ENCODE measurements around the gene HNMT.
"Not testable (repeated sequence)": the region's sequence is repeated elsewhere in the genome, so short reads cannot be mapped to it uniquely, and the experiment has no call there.

Gene HNMT

DNA sequence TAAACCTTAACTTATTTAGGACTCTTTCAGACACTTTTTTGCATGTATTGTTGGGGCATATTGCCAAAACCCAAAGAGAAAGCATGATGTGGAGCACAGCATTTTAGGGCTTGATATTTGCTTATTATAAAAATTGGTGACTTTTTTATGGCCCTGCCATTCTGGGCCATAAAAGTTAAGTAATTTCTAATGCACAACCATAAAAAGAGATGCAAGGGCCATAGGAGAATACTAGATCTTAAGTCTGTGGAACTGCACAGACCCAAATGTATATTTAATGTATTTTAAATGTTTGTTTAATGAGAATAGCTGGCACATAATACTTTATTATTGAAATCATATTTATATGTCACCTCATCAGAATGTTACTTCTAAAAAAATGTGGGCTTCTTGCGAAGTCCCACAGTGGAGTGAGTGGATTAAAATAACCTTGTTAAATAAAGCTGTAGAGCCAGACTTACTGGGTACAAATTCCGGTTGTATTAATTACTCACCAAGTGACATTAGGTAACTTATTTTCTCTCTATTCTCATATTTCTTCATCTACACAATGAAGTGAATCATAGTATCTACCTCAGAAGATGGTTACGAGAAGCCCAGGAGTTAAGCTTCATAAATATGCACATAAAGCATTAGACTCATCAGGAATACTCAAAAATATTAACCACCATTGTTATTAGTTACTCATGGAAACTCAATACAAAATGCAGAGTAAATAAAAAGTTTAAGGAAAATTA lies 52.2 kb downstream of the HNMT start:
- DNase-seq, result no peak

DNA sequence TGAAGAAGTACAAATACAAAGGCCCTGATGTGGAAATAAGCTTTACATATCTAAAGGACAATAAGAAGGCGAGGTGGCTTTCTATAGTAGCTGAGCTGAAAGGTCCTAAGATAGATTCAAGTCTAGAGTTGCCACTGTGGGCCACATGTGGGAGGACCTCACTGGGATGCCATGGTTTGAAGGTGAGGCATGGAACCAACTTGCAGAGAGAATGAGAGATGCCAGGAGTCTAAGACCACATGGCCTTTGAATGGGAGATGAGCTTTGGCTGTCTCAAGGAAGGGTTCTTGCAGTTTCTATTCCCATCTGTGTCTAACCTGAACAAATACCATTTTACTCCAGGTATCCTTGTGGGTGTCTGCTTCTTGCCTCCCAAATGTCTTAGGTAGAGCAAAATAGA lies 53.6 kb downstream of the HNMT start:
- DNase-seq, result no peak

DNA sequence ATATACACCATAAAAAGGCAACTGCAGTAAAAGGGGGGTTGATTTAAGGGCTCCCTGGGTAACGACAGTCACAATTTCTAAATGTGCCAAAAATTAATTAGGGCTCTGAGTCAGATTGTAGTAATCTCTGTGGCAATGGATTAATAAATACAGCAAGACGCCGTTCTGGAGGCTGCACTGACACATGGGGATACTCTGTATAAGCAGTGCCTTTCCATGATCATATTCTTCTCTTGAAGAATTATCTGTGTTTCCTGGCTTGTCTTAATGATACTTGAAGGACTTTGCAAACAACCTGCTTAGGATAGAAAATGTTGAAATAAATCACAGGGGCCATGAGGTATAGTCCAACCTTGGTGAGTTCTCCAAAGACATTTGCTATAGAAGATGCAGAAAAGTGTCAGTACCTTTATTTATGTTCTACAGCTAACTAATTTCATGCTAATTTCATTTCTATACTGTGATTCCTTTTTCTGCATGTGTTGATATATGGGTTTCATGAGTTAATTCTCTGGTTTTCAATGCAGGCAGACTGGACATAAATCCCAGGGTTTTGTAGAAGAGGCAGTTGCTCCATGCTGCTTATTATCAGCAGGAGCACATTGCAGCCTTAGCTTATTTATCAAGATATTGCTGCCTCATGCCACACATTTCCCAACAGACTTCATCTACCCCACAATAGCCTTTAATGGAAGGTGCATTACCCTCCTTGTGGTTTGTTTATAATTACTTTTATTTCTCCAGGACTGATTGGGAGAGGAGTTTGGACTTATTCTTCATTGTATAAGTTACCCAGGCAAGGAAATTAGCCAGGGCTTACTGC lies 54.8 kb downstream of the HNMT start:
- no peak for DNase-seq

DNA sequence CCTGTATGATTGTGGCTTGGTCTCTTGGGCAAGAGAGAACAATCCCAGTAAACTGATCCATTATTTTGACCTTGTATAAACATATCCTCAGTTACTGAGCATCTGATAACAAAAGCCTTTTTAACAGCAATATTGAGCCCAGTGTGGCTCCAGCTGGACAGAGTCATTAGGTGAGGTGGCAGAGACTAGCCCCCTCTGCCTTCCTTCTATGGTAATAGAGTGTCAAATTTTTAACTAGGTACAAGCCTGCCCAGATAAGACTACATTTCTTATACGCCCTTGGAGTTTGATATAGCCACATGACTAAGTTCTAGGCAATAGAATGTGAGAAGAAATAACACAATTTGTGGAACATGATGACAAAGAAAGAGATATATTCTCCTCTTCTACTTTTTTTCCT lies 56.2 kb downstream of the HNMT start:
- no peak for DNase-seq

DNA sequence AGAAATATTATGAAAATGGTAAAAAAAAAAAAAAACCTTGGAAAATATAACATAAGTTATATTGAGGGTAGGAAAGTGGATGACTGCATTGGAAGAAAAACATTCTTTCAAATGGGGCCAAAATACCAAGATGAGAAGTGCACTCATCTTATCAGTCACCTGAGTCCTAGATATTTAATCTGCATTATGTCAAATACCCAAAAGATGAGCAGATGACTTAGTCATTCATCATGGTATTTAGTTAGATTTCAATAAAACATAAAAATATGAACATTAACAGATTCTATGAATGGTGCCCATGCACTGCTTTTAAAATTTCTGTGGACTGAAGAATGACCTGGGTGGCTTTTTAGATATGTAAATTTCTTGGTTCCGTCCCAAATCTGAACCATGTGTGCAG lies 56.9 kb downstream of the HNMT start:
- no peak for DNase-seq

DNA sequence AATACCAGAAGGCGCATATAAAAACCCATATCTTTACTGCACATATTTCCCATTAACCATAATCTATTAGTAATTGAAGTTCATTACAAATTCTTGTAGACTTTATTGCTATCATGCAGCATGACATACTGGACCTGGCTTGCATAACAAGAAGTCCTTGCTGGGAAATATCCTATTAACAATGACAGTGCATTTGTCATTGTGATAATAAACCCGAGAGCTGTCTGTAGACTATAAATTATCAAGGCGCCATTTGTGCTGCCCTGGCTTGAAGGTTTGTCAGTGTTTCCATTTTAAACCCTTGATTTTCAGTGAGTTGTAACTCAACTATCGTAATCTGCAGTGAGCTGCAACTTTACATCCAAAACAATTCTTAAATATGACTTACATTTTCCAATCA lies 59.0 kb downstream of the HNMT start:
- no peak for DNase-seq

DNA sequence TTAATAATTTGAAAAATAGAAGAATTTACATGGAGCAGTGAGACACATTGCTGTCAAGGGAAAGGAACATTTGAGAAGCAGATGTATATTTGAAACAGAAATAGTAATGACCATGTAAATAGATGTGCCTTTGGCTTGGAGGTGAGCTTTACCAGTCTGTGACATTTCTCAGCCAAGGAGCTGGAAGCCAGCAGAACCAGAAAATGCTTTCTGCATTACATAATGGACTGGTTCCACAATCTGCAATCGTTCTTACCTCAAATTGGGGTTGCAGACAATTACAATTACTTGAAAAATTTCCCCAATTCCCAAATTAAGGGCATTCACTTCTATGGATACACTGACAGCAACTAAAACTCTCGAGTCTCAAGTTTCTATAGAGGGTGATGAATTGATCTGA lies 59.7 kb downstream of the HNMT start:
- no peak for DNase-seq

DNA sequence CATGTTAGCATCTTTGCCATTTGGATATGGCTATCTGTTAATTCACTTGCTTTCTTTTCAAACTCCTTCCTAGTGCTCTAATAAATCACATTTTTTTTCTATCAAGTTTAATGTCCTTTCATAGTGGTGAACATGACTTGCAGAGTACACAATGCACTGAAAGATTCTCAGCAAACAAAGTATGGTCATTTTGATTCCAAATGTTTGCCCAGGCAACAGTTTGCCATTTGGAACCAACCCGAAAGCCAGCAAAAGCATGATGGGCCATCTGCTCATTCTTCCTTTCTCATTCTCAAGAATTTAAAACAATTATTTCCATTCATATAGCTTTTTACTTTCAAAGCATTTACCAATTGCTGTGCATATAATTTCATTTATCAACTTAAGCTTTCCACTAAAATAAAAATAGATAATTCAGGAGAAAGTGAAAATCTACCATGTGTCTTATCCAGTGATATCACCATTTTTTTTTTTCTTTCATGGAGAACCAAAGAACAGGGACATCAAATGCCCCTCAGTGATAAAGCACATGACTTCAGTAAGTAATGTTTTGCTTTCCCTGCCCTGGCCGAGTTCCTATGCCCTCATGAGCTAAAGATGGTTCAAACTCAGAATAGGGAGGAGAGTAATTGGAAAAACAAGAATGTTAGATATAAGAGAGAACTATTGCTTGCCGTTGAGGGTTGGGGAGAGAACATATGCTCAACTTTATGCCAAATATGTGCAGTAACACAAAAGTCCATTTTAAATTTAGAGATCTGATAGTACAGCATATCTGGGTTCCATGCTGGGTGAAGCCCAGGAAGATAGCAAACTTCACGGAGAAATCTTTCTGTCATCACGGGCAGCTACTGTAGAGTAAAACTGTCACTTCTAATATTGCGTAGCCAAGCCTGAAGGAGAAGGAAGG lies 62.1 kb downstream of the HNMT start:
- no peak for DNase-seq

DNA sequence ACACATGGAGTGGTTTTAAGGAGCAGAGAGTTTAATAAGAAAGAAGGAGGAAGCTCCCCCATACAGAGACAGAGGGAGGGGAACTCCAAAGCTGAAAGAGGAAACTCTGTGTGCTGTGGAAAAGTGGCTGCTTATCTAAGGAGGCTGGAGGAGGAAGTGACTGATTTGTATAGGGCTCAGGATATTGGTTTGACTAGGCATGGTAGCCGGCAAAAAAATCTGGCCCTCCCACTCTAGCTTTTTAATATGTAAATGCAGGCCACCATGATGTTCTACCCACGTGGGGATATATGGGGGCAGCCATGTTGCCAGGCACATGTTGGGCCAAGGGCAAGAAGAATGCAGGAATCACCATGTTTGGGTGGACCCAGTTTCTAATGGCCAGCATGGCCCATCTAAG lies 64.3 kb downstream of the HNMT start:
- peak; percentile 6 to 39 for DNase-seq

DNA sequence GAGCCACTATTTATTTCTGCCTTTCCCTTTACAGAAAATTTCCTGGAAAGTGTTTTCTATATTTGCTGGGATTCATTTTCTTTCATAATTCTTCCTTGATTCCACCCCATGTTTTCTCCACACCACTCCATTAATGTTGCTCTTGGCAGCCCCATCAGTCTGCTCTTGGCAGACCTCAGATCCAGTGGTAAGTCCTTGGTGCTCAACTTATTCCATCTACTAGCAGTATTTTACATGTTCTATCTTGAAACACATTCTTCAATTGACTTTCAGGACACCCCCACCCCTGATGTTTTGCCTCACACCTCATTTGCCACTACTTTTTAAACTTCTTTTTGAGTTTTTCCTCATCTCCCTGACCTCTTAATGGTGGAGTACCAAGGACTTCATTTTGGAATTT lies 65.0 kb downstream of the HNMT start:
- DNase-seq, result no peak

DNA sequence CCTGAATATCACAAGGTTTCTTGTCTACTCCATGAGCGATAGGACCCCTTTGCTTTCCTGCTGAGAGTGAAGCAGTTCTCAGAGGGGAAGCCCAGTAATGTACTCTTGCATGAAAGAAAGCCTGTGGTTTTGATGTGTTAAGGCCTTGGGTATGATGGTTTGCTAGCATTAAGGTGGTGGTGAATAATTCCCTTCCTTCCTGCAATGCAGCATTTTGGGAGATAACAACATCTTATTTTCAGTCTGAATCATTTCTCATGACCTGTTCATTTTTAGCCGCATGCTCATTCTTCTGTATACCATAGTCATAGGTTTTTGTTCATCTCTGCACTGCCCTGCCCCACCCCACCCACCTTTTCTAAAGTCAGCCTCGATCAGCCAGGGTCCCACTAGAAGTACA lies 66.2 kb downstream of the HNMT start:
- no peak for DNase-seq

DNA sequence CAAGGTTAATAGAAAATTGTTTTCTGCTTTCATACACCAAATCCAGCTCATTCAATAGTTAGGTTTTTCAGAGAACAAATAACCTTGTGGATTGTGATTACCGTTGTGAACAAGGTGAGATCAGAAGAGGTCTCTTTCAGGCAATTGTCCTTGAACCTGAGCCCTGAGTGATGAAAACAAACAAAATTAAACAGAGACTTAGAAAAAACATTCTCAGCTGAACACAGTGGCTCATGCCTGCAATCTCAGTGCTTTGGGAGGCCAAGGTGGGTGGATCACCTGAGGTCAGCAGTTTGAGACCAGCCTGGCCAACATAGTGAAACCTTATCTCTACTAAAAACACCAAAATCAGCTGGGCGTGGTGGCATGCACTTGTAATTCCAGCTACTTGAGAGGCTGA lies 68.1 kb downstream of the HNMT start:
- no peak for DNase-seq

DNA sequence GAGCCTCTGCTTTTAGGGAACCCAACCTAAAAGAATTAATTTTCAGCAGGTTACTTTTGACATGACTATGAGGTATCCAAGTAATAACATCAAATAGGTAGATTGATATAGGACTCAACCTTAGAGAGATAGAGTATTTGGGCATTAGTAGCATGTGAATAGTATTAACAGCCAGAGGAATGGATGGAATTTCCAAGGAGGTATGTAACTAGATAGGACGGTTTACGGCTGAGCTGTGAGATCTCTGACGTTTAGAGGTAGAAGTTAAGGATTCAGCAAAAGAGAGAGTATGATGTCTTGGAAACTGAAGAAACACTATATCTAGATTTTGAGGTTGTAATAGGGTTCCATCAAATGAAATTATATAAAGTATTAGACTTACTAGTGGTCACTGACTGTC lies 70.3 kb downstream of the HNMT start:
- no peak for DNase-seq

DNA sequence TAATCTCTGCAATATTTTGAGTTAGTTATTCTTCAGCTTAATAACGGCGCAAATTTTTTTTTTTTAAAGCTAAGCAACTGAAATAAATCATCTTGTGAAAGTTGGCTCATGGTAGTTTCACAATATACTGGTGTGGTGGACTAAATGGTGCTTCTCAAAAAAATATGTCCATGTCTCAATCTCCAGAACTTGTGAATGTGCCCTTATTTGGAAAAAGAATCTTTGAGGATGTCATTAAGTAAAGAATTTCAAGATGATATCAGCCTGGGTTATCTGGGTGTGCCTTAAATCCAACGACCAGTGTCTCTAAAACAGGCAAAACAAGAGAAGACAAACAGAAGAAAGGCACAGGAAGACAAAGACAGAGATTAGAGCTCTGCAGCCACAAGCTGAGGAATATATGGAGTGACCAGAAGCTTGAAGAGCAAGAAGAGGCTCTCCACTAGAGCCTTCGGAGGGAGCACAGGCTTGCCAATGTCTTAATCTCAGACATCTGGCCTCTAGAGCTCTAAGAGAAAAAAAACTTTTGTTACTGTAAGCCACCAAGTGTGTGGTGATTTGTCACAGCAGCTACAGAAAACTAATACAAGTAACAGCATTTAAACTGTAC lies 71.4 kb downstream of the HNMT start:
- no peak for DNase-seq

DNA sequence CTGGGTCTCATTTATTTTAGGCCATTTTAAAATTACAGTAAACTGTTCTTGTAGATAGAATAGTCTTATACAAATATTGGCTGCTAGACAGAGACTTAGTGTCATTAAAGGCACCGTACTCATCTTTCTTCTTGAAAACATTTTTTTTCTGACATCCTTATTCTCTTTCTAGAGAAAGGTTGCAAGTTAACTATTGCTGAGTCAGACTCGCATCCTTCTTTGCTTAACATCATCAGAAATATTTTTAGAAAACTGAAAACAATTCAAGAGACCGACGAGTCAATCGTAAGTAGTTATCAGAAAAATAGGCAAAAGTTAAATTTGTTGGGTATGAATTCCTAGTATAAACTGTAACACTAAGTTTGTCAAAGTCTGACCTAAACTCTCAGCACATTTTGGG lies 72.2 kb downstream of the HNMT start:
- no peak for DNase-seq

DNA sequence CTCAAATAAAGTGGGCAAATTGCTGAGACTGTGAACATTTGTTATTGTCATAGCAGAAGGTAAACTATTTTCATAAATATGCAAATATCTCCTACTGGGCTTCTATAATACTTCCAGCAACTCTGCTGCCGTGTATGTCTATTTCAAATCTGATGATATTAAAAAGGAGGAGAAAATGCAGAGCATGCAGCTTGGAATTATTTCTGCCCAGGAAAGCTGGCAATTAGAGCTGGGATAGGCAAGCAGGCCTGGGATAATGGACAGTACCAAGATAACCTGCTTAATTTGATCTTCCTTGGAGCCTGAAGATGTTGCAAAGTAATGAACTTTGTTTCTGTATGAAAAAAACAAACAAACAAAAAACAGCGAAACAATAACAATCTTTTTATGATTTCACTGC lies 72.8 kb downstream of the HNMT start:
- no peak for DNase-seq

DNA sequence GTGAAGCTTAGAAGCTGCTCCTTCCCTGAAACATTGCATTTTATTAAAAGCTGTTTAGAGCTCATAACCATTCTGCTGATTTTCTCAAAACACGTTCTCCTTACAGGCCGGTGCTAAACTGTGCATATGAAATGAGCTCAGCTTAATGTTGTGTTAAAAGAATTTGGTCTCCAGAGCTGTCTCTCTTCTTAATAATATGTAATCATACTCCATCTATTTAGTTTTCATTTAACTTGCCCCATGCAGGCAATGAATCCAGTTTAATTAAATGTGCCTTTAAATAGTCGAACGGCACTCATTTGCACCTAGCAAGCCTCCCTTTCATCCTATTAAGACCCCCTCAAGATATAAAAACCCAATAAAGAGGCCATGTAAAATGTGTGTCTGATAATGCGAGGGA lies 76.3 kb downstream of the HNMT start:
- no peak for DNase-seq

DNA sequence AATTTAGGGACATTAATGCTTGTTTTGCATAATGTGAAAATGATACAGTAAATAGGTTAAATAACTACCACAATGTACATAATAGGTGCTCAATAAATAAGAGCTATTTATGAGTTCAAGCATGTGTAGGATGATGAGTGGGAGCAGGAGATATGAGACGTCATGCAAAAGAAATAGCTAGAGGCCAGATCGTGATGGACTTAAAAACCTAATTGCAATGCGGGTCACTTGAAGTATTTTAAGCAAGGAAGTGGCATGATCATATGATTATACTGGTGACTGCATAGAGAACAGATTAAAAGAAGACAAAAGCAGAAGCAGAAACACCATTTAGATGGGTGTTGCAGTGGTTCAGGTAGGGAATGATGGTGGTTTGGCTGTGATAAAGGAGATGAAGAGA lies 78.0 kb downstream of the HNMT start:
- no peak for DNase-seq

DNA sequence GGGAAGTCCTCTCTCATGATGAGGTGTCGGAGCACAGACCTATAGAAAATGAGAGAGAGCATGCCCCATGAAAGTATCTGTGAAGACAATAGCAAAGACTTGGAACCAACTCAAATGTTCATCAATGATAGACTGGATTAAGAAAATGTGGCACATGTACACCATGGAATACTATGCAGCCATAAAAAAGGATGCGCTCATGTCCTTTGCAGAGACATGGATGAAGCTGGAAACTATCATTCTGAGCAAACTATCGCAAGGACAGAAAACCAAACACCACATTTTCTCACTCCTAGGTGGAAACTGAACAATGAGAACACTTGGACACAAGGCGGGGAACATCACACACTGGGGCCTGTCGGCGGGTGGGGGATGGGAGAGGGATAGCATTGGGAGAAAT lies 79.3 kb downstream of the HNMT start:
- DNase-seq, result not testable (repeated sequence)

DNA sequence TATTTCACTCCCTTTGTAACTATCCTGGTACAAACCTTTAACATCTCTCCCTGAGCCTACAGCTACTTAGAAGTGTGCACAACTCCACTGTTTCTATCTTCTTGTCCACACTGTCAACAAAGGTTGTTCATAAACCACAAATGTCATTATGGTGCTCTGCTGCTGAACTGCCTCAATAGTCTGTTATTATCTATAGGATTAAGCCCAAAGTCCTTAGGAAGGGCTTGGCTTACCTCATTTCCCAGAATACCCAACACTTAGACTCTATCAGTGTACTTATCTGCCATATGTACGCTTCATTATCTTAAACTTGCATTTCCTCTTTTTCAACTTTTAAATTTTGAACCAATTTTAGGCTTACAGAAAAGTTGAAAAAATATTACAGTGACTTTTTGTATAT lies 94.2 kb downstream of the HNMT start:
- no peak for DNase-seq

DNA sequence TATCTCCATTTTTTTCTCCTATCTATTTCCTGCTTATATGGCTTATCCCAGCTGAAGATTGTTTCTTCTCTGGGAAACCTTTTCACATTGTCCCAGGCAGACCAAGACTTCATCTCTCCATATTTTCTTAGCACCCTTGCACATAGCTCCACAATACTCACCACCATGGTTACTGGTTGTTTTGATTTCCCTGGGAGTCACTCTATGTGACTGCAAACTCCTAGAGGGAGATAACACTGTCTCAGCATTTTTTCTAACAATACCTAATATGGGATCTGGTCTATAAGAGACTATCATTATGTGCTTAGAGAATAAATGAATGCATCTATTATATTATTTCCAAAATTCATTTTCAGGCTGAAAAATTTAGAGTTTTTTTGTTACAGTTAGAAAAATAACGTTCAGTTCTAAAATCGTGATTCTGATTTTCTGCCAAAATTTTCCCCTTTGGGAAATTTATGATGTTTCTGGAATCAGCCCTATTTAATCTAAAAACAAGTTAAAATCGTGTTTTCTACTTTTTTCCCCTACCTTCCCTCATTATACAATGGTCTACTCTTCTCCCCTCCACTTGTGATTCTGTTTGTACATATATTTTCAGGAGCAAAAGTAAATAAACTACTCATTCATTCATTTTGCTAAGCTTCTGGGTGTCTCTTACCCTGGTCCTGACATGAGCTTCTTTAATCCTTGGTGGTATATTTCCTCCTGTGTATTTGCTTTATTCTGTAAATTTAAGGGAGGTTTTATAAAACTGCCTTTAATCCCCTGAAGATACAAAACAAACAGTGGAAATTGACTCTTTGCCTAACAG lies 95.4 kb downstream of the HNMT start:
- no peak for DNase-seq

DNA sequence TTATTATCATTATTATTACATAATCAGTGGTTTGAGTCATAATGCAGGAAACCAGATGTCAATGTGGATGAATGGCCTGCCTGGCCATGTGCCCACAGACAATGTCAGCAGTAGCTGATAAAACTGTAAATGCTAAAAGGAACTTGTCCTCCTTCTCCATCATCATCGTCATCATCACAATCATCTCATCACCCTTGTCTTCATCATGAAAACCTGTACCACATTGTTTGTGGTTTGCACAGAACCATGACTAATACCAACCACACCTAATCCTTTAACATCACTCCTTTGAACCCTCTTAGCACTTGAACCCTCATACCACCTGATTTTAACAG lies 96.0 kb downstream of the HNMT start:
- DNase-seq, result peak in 1 of 2 donors; percentile 14

Measured in CD4-positive, alpha-beta T cell treated with Interleukin-4 for 1 hour (primary cell).